ENCODE measurements around the gene TTC9.

GRCh38 chr14:70696026-70696425 is 54.3 kb downstream of the TTC9 start:
- TF ChIP-seq CTCF (conservative IDR thresholded peaks at IDR 0.05; ENCODE audit: low read depth in 2 of 2) (no peak), JUNB (IDR thresholded peaks at IDR 0.05; ENCODE audit: unreplicated experiment) (no peak), POLR2AphosphoS5 (IDR thresholded peaks at IDR 0.05; ENCODE audit: low read depth) (no peak), EZH2 (IDR thresholded peaks at IDR 0.05; ENCODE audit: low read depth, unreplicated experiment) (no peak), REST (IDR thresholded peaks at IDR 0.05; ENCODE audit: unreplicated experiment) (no peak)
